HEK293 (cell line): ENCODE measurements around the gene SH3BP2.

Experiments used
- REPIN1 ChIP-seq: fragments of 450-650 bp; formaldehyde crosslinking; IDR thresholded peaks from 2 replicates; pipeline ENCODE4 v1.5.1; 2017; ENCODE audit warnings: missing biosample characterization, missing genetic modification characterization, low read depth
- SP3 ChIP-seq: fragments of 450-650 bp; formaldehyde crosslinking; IDR thresholded peaks from 2 replicates; pipeline ENCODE4 v1.5.1; 2016; ENCODE audit warnings: missing biosample characterization, missing genetic modification characterization
- ZNF426 ChIP-seq: fragments of 450-650 bp; formaldehyde crosslinking; IDR thresholded peaks from 2 replicates; pipeline ENCODE4 v1.5.1; 2017; ENCODE audit warnings: missing biosample characterization, missing genetic modification characterization, mild to moderate bottlenecking, inconsistent platforms, moderate library complexity
- ZNF600 ChIP-seq: fragments of 450-650 bp; formaldehyde crosslinking; IDR thresholded peaks from 2 replicates; pipeline ENCODE4 v1.5.1; 2016; ENCODE audit warnings: missing biosample characterization, missing genetic modification characterization
- TF ChIP-seq, protein P1 (sequence below): fragments of 450-650 bp; formaldehyde crosslinking; IDR thresholded peaks from 2 replicates; pipeline ENCODE4 v1.5.1; 2016; ENCODE audit warnings: missing biosample characterization, missing genetic modification characterization
- TF ChIP-seq, protein P2 (sequence below): fragments of 450-650 bp; formaldehyde crosslinking; IDR thresholded peaks from 2 replicates; pipeline ENCODE4 v1.5.1; 2016; ENCODE audit warnings: missing biosample characterization, missing genetic modification characterization

DNA sequence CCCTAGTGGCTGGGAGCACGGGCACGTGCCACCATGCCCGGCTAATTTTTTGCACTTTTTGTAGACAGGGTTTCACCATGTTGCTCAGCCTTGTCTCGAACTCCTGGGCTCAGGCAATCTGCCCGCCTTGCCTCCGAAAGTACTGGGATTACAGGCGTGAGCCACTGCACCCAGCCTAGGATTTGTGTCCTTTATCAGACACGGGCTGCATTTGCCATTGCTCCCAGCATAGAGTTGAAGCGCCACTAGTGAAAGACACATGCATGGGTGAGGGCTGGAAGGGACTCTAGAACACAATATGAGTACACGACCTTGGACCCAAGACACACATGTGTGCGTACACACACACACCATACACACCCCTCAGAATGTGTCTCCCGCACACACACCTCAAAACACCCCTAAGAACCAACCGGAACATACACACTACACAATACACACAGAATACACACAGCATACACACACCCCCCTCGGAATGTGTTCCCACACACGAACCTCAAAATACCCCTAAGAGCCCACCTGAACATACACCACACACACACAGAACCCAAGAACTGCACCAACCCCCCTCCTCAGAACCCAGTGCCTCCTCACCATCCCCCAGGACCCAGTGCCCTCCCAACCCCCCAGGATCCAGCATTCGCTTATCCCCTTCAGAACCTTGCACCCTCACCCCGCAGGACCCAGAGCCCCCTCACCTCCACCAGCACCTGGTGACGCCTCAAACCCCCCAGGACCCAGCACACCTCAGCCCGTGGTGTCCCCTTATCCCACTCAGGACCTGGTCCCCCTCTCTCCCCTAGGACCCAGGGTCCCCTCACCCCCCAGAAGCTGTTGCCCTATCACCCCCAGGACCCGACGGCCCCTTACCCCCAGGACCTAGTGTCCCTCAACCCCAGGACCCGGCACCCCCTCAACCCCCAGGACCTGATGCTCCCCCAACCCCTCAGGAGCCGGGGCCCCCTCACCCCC, 37.8 kb upstream of the SH3BP2 start:
- no peak for TF ChIP-seq REPIN1 (tag by site-specific recombination)
- TF ChIP-seq, protein P1, sequence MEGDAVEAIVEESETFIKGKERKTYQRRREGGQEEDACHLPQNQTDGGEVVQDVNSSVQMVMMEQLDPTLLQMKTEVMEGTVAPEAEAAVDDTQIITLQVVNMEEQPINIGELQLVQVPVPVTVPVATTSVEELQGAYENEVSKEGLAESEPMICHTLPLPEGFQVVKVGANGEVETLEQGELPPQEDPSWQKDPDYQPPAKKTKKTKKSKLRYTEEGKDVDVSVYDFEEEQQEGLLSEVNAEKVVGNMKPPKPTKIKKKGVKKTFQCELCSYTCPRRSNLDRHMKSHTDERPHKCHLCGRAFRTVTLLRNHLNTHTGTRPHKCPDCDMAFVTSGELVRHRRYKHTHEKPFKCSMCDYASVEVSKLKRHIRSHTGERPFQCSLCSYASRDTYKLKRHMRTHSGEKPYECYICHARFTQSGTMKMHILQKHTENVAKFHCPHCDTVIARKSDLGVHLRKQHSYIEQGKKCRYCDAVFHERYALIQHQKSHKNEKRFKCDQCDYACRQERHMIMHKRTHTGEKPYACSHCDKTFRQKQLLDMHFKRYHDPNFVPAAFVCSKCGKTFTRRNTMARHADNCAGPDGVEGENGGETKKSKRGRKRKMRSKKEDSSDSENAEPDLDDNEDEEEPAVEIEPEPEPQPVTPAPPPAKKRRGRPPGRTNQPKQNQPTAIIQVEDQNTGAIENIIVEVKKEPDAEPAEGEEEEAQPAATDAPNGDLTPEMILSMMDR (tag by site-specific recombination): no peak
- no peak for TF ChIP-seq SP3 (tag by site-specific recombination)
- no peak for TF ChIP-seq ZNF600
- TF ChIP-seq ZNF426 (tag by site-specific recombination): no peak
- TF ChIP-seq, protein P2, sequence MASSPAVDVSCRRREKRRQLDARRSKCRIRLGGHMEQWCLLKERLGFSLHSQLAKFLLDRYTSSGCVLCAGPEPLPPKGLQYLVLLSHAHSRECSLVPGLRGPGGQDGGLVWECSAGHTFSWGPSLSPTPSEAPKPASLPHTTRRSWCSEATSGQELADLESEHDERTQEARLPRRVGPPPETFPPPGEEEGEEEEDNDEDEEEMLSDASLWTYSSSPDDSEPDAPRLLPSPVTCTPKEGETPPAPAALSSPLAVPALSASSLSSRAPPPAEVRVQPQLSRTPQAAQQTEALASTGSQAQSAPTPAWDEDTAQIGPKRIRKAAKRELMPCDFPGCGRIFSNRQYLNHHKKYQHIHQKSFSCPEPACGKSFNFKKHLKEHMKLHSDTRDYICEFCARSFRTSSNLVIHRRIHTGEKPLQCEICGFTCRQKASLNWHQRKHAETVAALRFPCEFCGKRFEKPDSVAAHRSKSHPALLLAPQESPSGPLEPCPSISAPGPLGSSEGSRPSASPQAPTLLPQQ (tag by site-specific recombination): no peak
